ENCODE data around the gene PLCL1.

Gene PLCL1

GRCh38 chr2:197932374-197932773 is 128.0 kb downstream of the PLCL1 start:
- Mint-ChIP-seq H3K27me3 (no peaks in the 10 kb centered on the region), H3K27ac (no peak overlapping the region), H3K36me3 (ENCODE audit: insufficient read depth) (no peaks in the 10 kb centered on the region), H3K9me3 (no peaks in the 10 kb centered on the region), H3K4me1 (ENCODE audit: low read depth in 2 of 2) (peaks cover 0 to 9% of the 10 kb centered on the region in 2 donors), H3K4me3 (no peak overlapping the region)
- DNase-seq (no peak), ATAC-seq (replicated peaks) (no peak)

GRCh38 chr2:197934261-197934933 is 130.0 kb downstream of the PLCL1 start:
- peak; percentile 66 for ATAC-seq (replicated peaks)
- peak overlapping the region in 1 of 2 donors; percentile 74 for H3K27ac Mint-ChIP-seq

GRCh38 chr2:197934934-197935289 is 130.5 kb downstream of the PLCL1 start:
- Mint-ChIP-seq H3K9me3 (no peaks in the 10 kb centered on the region), H3K4me3 (peak overlapping the region in 1 of 2 donors; percentile 34), H3K27ac (peak overlapping the region in 1 of 2 donors; percentile 31), H3K36me3 (ENCODE audit: insufficient read depth) (no peaks in the 10 kb centered on the region), H3K27me3 (no peaks in the 10 kb centered on the region), H3K4me1 (ENCODE audit: low read depth in 2 of 2) (peaks cover 0 to 9% of the 10 kb centered on the region in 2 donors)
- peak; percentile 75 for ATAC-seq (replicated peaks)
- DNase-seq, result no peak

More at GRCh38 chr2:197934261-197934933, 130.0 kb downstream of the PLCL1 start:
- Mint-ChIP-seq H3K4me3 (peak overlapping the region in 1 of 2 donors; percentile 34), H3K27me3 (no peaks in the 10 kb centered on the region), H3K36me3 (ENCODE audit: insufficient read depth) (no peaks in the 10 kb centered on the region), H3K9me3 (no peaks in the 10 kb centered on the region), H3K4me1 (ENCODE audit: low read depth in 2 of 2) (peaks cover 0 to 9% of the 10 kb centered on the region in 2 donors)
- no peak for DNase-seq

- no peak overlapping the region for H3K27ac Mint-ChIP-seq
- H3K27me3 Mint-ChIP-seq, result peaks cover 0 to 10% of the 10 kb centered on the region in 2 donors
- no peaks in the 10 kb centered on the region for H3K36me3 Mint-ChIP-seq (ENCODE audit: insufficient read depth)
- no peak overlapping the region for H3K4me3 Mint-ChIP-seq
- H3K9me3 Mint-ChIP-seq, result no peaks in the 10 kb centered on the region
- ATAC-seq (replicated peaks) (no peak), DNase-seq (no peak)
- peaks cover 0 to 5% of the 10 kb centered on the region in 2 donors for H3K4me1 Mint-ChIP-seq (ENCODE audit: low read depth in 2 of 2)
These were observed 133.4 kb downstream of the PLCL1 start for GRCh38 chr2:197937814-197938213.

GRCh38 chr2:197938555-197938954 is 134.2 kb downstream of the PLCL1 start:
- ATAC-seq (replicated peaks), result no peak
- no peak for DNase-seq
- H3K4me1 Mint-ChIP-seq (ENCODE audit: low read depth in 2 of 2), result peaks cover 0 to 3% of the 10 kb centered on the region in 2 donors

GRCh38 chr2:197939787-197940186 is 135.4 kb downstream of the PLCL1 start:
- ATAC-seq (replicated peaks) (no peak), DNase-seq (no peak)
- Mint-ChIP-seq H3K4me3 (no peak overlapping the region), H3K27ac (no peak overlapping the region), H3K27me3 (peaks cover 0 to 17% of the 10 kb centered on the region in 2 donors), H3K4me1 (ENCODE audit: low read depth in 2 of 2) (peaks cover 0 to 3% of the 10 kb centered on the region in 2 donors), H3K36me3 (ENCODE audit: insufficient read depth) (no peaks in the 10 kb centered on the region), H3K9me3 (no peaks in the 10 kb centered on the region)

More at GRCh38 chr2:197938555-197938954, 134.2 kb downstream of the PLCL1 start:
- H3K9me3 Mint-ChIP-seq, result no peaks in the 10 kb centered on the region
- H3K27ac Mint-ChIP-seq, result no peak overlapping the region
- no peak overlapping the region for H3K4me3 Mint-ChIP-seq
- H3K27me3 Mint-ChIP-seq, result peaks cover 0 to 12% of the 10 kb centered on the region in 2 donors
- no peaks in the 10 kb centered on the region for H3K36me3 Mint-ChIP-seq (ENCODE audit: insufficient read depth)

- Mint-ChIP-seq H3K9me3 (no peaks in the 10 kb centered on the region), H3K36me3 (ENCODE audit: insufficient read depth) (no peaks in the 10 kb centered on the region), H3K4me1 (ENCODE audit: low read depth in 2 of 2) (peaks cover 0 to under 1% of the 10 kb centered on the region in 2 donors), H3K27me3 (peaks cover 0 to 17% of the 10 kb centered on the region in 2 donors), H3K27ac (no peak overlapping the region), H3K4me3 (no peak overlapping the region)
- DNase-seq (no peak), ATAC-seq (replicated peaks) (no peak)
These were observed 136.0 kb downstream of the PLCL1 start for GRCh38 chr2:197940382-197940781.

GRCh38 chr2:197941715-197942114 is 137.3 kb downstream of the PLCL1 start:
- H3K27me3 Mint-ChIP-seq, result peaks cover 0 to 17% of the 10 kb centered on the region in 2 donors
- H3K4me3 Mint-ChIP-seq, result no peak overlapping the region
- DNase-seq, result no peak
- no peak overlapping the region for H3K27ac Mint-ChIP-seq
- ATAC-seq (replicated peaks), result no peak
- H3K36me3 Mint-ChIP-seq (ENCODE audit: insufficient read depth), result no peaks in the 10 kb centered on the region
- H3K9me3 Mint-ChIP-seq, result no peaks in the 10 kb centered on the region
- H3K4me1 Mint-ChIP-seq (ENCODE audit: low read depth in 2 of 2), result no peaks in the 10 kb centered on the region

- Mint-ChIP-seq H3K4me1 (ENCODE audit: low read depth in 2 of 2) (no peaks in the 10 kb centered on the region), H3K4me3 (no peak overlapping the region), H3K27me3 (peaks cover 0 to 17% of the 10 kb centered on the region in 2 donors), H3K9me3 (no peaks in the 10 kb centered on the region), H3K27ac (no peak overlapping the region), H3K36me3 (ENCODE audit: insufficient read depth) (no peaks in the 10 kb centered on the region)
- ATAC-seq (replicated peaks), result no peak
- DNase-seq, result no peak
These were observed 139.3 kb downstream of the PLCL1 start for GRCh38 chr2:197943731-197944130.

GRCh38 chr2:197944416-197945096 is 140.2 kb downstream of the PLCL1 start:
- Mint-ChIP-seq H3K4me1 (ENCODE audit: low read depth in 2 of 2) (no peaks in the 10 kb centered on the region), H3K9me3 (no peaks in the 10 kb centered on the region), H3K27ac (no peak overlapping the region), H3K27me3 (peaks cover 0 to 17% of the 10 kb centered on the region in 2 donors), H3K36me3 (ENCODE audit: insufficient read depth) (no peaks in the 10 kb centered on the region), H3K4me3 (no peak overlapping the region)
- DNase-seq (no peak), ATAC-seq (replicated peaks) (no peak)

GRCh38 chr2:197946562-197946961 is 142.2 kb downstream of the PLCL1 start:
- no peak for ATAC-seq (replicated peaks)
- H3K27me3 Mint-ChIP-seq, result peaks cover 0 to 17% of the 10 kb centered on the region in 2 donors
- no peaks in the 10 kb centered on the region for H3K36me3 Mint-ChIP-seq (ENCODE audit: insufficient read depth)
- DNase-seq, result no peak
- no peaks in the 10 kb centered on the region for H3K4me1 Mint-ChIP-seq (ENCODE audit: low read depth in 2 of 2)
- H3K9me3 Mint-ChIP-seq, result no peaks in the 10 kb centered on the region
- no peak overlapping the region for H3K27ac Mint-ChIP-seq
- H3K4me3 Mint-ChIP-seq, result no peak overlapping the region

GRCh38 chr2:197947219-197947757 is 142.9 kb downstream of the PLCL1 start:
- no peak for ATAC-seq (replicated peaks)
- DNase-seq, result no peak
- H3K4me3 Mint-ChIP-seq, result no peak overlapping the region
- no peak overlapping the region for H3K27ac Mint-ChIP-seq
- H3K27me3 Mint-ChIP-seq, result peaks cover 0 to 10% of the 10 kb centered on the region in 2 donors
- no peaks in the 10 kb centered on the region for H3K9me3 Mint-ChIP-seq
- H3K36me3 Mint-ChIP-seq (ENCODE audit: insufficient read depth), result no peaks in the 10 kb centered on the region
- no peaks in the 10 kb centered on the region for H3K4me1 Mint-ChIP-seq (ENCODE audit: low read depth in 2 of 2)

- H3K36me3 Mint-ChIP-seq (ENCODE audit: insufficient read depth), result no peaks in the 10 kb centered on the region
- H3K4me1 Mint-ChIP-seq (ENCODE audit: low read depth in 2 of 2), result no peaks in the 10 kb centered on the region
- H3K27ac Mint-ChIP-seq, result no peak overlapping the region
- H3K9me3 Mint-ChIP-seq, result no peaks in the 10 kb centered on the region
- no peak overlapping the region for H3K4me3 Mint-ChIP-seq
- DNase-seq (no peak), ATAC-seq (replicated peaks) (no peak)
- H3K27me3 Mint-ChIP-seq, result no peaks in the 10 kb centered on the region
These were observed 144.8 kb downstream of the PLCL1 start for GRCh38 chr2:197949224-197949623.

GRCh38 chr2:197950006-197950405 is 145.6 kb downstream of the PLCL1 start:
- no peak overlapping the region for H3K4me3 Mint-ChIP-seq
- H3K4me1 Mint-ChIP-seq (ENCODE audit: low read depth in 2 of 2), result no peaks in the 10 kb centered on the region
- no peak for DNase-seq
- H3K27ac Mint-ChIP-seq, result no peak overlapping the region
- H3K36me3 Mint-ChIP-seq (ENCODE audit: insufficient read depth), result no peaks in the 10 kb centered on the region
- H3K9me3 Mint-ChIP-seq, result no peaks in the 10 kb centered on the region
- H3K27me3 Mint-ChIP-seq, result no peaks in the 10 kb centered on the region
- ATAC-seq (replicated peaks), result no peak

Data from effector memory CD8-positive, alpha-beta T cell (primary cell).